ENCODE data around the gene CAMTA1. TPM values are rescaled to one million over a fixed set of nuclear protein-coding genes. Genes with fewer than 3 reads are reported as not detected.
"Not testable (repeated sequence)": the region's sequence is repeated elsewhere in the genome, so short reads cannot be mapped to it uniquely, and the experiment has no call there.

The CAMTA1 gene
- total RNA-seq, 1 donor = 71.6 TPM

DNA sequence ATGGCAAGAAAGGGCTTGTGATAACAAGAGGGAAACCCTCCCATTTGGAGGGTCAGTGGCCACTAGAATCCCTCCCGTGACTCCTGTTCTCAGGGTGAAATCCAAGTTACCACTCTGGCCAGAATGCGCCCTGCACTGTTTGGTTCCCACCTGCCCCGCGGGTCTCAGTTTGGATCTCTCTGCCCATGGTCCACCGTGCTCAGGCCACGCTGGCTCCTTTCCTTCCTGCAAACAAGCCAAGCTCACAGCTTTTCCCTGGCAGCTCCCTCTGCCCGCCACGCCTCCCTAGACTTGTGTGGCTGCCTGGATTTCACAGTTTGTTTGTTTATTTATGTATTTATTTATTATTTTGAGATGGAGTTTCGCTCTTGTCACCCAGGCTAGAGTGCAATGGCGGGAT, 806.3 kb downstream of the CAMTA1 start:
- Histone ChIP-seq H3K4me3 (ENCODE audit: low read length) (no peak overlapping the region), H3K27me3 (ENCODE audit: insufficient read depth, low read length) (no peaks in the 10 kb centered on the region)

DNA sequence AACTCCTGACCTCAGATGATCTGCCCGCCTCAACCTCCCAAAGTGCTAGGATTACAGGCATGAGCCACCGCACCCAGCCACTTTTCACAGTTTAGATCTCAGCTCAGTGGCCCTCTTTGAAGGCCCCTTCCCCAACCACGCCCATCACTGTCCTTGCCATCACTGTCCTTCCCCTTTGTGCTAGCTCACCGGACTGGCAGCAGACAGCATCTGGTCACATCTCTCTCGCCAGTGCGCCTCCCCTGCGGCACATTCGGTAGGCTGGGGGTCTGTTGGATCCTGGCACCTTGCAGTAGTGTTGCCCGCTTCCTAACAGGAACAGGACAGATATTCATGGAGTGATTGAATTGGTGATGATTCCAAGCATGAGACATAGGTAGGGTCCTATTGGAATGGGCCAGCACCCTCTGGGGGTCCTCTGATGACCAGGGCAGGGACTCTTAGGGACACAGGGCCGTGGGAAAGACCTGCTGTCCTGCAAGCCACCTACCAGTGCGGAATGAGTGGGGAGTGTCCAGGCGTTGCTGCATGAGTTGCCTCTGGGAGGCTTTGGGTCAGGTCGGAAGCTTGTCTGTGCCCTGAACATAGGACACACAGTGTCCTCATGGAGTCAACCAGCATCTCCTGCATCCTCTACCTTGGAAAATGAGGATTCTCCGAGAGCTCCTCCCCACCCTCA, 807.0 kb downstream of the CAMTA1 start:
- H3K27me3 ChIP-seq (ENCODE audit: insufficient read depth, low read length) = no peaks in the 10 kb centered on the region
- no peak overlapping the region for H3K4me3 ChIP-seq (ENCODE audit: low read length)
- H3K9me3 ChIP-seq (ENCODE audit: low read depth, low read length) = no peaks in the 10 kb centered on the region
- H3K4me1 ChIP-seq (ENCODE audit: insufficient read depth, low read length) = no peaks in the 10 kb centered on the region

More for the DNA sequence above, 806.3 kb downstream of the CAMTA1 start:
- no peaks in the 10 kb centered on the region for H3K4me1 ChIP-seq (ENCODE audit: insufficient read depth, low read length)
- no peaks in the 10 kb centered on the region for H3K9me3 ChIP-seq (ENCODE audit: low read depth, low read length)

DNA sequence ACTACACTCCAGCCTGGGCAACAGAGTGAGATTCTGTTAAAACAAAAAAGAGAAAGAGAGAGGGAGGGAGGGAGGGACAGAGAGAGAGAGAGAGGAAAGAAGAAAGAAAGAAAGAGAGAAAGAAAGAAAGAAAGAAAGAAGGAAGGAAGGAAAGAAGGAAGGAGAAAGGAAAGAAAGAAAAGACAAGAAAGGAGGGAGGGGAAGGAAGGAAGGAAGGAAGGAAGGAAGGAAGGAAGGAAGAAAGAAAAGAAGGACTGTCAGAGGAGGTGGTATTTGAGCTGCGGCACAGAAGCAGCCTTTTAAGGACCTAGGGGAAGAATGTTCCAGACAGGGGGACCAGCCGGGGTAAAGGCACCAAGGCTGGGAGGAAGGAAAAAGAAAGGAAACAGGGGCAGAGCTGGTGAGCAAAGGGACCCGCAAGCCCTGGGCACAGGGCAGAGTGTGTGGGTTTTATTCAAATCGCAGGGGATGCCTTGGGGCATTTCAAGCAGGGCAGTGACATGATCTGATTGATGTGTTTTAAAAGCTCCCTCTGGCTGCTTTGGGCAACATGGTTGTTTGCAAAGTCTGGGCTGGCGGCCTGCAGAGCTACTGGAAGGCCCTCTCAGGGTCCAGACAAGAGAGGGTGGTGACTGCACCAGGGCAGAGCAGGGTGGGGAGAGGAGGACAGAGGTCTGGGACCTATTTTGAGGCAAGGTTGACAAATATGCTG, 808.9 kb downstream of the CAMTA1 start:
- Histone ChIP-seq H3K9me3 (ENCODE audit: low read depth, low read length) (no peaks in the 10 kb centered on the region), H3K27me3 (ENCODE audit: insufficient read depth, low read length) (no peaks in the 10 kb centered on the region), H3K4me1 (ENCODE audit: insufficient read depth, low read length) (no peaks in the 10 kb centered on the region), H3K4me3 (ENCODE audit: low read length) (no peak overlapping the region)

DNA sequence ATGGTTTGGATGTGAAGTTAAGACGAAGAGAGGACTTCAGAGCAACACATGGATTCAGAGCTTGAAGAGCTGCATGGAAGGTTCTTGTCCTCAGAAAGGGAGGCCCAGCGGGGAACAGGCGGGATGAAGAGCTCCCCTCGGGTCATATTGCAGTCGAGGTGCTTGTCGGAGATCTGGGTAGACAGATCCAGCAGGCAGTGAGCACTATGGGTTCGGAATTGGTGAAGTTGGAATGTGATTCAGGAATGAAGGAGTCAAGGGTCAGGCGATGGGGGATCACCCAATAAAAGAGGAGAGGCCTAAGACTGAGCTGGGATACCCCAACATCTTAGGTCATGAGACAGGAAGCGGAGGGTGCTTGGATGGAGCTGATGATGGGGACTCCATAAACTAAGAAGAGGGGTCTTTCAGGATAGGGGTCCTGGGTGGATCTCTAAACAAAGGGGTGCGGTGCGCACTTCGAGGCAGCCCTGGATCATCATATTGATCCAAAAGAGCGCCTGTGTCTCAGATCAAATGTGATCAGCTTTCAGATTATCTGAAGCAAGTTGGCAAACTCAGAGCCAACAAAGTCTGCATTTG, 809.6 kb downstream of the CAMTA1 start:
- Histone ChIP-seq H3K27me3 (ENCODE audit: insufficient read depth, low read length) (no peaks in the 10 kb centered on the region), H3K4me1 (ENCODE audit: insufficient read depth, low read length) (no peaks in the 10 kb centered on the region), H3K4me3 (ENCODE audit: low read length) (no peak overlapping the region), H3K9me3 (ENCODE audit: low read depth, low read length) (no peaks in the 10 kb centered on the region)

DNA sequence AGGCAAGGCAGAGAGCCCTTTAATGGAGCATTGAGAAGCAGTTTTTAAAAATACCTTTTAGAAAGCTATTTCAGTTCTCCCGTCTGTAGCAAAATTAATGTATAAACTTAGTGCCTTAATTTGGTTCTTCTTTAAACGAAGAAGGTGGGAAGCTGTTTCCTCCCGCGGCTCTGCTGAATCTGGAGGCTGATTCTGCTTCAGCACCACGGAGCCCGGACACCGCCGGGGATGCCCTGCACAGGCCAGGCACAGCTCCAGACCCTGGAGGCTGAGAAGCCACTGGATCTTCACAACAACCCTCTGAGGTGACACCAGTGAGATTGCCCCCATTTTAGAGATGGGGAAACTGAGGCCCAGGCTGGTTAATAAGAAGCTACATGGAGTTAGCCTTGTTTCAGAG, 810.1 kb downstream of the CAMTA1 start:
- no peaks in the 10 kb centered on the region for H3K27me3 ChIP-seq (ENCODE audit: insufficient read depth, low read length)
- H3K4me3 ChIP-seq (ENCODE audit: low read length) = no peak overlapping the region
- H3K9me3 ChIP-seq (ENCODE audit: low read depth, low read length) = no peaks in the 10 kb centered on the region
- no peaks in the 10 kb centered on the region for H3K4me1 ChIP-seq (ENCODE audit: insufficient read depth, low read length)

DNA sequence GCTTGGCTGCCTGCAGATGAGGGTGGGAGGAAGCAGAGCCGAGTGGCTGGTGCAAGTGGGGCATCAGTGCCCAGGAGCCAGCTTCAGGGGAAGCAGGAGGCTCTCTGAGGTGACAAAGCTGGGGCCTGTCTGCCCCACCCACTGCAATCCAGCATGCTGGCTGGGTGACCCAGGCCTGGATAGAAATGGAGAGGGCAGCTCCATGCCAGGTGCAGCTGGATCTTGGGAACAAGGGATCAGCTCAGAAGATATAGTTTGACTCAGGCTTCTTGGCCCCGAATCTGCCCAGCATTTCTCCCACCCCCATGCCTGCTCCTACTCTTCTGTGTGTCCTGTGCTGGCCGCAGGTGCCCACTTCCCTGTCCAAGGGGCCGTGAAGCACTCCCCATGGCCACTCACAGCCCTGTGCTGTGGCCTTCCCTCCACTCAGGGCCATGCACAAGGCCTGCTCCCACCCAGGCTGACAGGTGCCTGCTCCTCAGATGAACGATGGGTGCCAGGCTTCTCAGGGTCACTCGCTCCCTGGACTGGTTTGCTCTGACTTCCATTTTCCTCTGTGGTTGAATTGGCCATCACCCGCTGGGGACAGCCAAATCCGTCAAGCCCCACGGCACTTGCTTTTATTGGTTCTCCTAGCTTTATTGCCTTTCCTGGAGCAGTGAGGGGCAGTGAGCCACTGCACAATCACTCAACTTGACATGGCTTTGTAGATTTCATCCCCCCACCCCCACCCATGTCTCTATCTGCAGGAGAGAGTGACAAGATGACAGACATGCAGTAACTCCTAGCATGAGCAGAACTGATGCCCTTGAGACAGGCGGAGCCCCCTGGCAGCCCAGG, 811.1 kb downstream of the CAMTA1 start:
- Histone ChIP-seq H3K4me3 (ENCODE audit: low read length) (no peak overlapping the region), H3K4me1 (ENCODE audit: insufficient read depth, low read length) (no peaks in the 10 kb centered on the region), H3K27me3 (ENCODE audit: insufficient read depth, low read length) (no peaks in the 10 kb centered on the region), H3K9me3 (ENCODE audit: low read depth, low read length) (no peaks in the 10 kb centered on the region)

DNA sequence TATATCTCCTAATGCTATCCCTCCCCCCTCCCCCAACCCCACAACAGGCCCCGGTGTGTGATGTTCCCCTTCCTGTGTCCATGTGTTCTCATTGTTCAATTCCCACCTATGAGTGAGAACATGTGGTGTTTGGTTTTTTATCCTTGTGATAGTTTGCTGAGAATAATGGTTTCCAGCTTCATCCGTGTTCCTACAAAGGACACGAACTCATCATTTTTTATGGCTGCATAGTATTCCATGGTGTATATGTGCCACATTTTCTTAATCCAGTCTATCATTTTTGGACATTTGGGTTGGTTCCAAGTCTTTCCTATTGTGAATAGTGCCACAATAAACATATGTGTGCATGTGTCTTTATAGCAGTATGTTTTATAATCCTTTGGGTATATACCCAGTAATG, 812.8 kb downstream of the CAMTA1 start:
- not testable (repeated sequence) for H3K4me1 ChIP-seq (ENCODE audit: insufficient read depth, low read length); H3K9me3 ChIP-seq (ENCODE audit: low read depth, low read length); H3K4me3 ChIP-seq (ENCODE audit: low read length); H3K27me3 ChIP-seq (ENCODE audit: insufficient read depth, low read length)

DNA sequence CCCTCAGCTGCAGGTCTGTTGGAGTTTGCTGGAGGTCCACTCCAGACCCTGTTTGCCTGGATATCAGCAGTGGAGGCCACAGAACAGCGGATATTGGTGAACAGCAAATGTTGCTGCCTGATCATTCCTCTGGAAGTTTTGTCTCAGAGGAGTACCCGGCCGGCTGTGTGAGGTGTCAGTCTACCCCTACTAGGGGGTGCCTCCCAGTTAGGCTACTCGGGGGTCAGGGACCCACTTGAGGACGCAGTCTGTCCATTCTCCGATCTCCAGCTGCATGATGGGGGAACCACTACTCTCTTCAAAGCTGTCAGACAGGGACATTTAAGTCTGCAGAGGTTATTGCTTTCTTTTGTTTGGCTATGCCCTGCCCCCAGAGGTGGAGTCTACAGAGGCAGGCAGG, 819.7 kb downstream of the CAMTA1 start:
- not testable (repeated sequence) for H3K4me1 ChIP-seq (ENCODE audit: insufficient read depth, low read length); H3K9me3 ChIP-seq (ENCODE audit: low read depth, low read length); H3K4me3 ChIP-seq (ENCODE audit: low read length); H3K27me3 ChIP-seq (ENCODE audit: insufficient read depth, low read length)

DNA sequence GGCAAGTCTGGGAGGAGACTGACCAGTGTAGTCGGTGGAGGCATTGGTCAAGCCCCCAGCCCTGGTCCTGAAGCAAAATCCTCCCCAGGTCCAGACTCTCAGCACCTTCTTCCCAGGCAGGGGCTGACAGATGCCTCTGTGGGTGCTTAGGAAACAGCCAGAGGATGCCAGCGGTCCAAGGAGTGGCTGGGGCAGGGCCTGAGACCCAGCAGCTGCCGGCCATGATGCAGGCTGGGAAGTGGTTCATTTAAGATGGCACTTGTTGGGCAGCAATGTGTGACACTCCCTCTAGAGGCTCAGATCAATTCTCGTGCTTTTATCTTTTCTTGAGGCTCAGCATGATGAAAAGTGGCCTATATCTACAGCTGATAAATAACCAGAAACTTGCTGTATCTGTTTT, 820.8 kb downstream of the CAMTA1 start:
- Histone ChIP-seq H3K27me3 (ENCODE audit: insufficient read depth, low read length) (no peaks in the 10 kb centered on the region), H3K4me1 (ENCODE audit: insufficient read depth, low read length) (no peaks in the 10 kb centered on the region), H3K4me3 (ENCODE audit: low read length) (no peak overlapping the region), H3K9me3 (ENCODE audit: low read depth, low read length) (no peaks in the 10 kb centered on the region)

DNA sequence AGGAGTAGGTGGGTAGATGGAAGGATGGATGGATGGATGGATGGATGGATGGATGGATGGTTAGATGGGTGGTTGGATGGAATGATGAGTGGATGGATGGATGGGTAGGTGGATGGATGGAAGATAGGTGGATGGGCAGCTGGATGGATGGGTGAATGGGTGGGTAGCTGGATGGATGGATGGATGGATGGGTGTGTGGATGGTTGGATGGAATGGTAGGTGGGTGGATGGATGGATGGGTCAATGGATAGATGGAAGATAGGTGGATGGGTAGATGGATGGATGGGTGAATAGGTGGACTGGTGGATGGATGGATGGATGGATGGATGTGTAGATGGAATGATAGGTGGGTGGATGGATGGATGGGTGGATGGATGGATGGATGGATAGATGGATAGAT, 821.8 kb downstream of the CAMTA1 start:
- Histone ChIP-seq H3K4me1 (ENCODE audit: insufficient read depth, low read length) (no peaks in the 10 kb centered on the region), H3K4me3 (ENCODE audit: low read length) (no peak overlapping the region), H3K27me3 (ENCODE audit: insufficient read depth, low read length) (no peaks in the 10 kb centered on the region), H3K9me3 (ENCODE audit: low read depth, low read length) (no peaks in the 10 kb centered on the region)

DNA sequence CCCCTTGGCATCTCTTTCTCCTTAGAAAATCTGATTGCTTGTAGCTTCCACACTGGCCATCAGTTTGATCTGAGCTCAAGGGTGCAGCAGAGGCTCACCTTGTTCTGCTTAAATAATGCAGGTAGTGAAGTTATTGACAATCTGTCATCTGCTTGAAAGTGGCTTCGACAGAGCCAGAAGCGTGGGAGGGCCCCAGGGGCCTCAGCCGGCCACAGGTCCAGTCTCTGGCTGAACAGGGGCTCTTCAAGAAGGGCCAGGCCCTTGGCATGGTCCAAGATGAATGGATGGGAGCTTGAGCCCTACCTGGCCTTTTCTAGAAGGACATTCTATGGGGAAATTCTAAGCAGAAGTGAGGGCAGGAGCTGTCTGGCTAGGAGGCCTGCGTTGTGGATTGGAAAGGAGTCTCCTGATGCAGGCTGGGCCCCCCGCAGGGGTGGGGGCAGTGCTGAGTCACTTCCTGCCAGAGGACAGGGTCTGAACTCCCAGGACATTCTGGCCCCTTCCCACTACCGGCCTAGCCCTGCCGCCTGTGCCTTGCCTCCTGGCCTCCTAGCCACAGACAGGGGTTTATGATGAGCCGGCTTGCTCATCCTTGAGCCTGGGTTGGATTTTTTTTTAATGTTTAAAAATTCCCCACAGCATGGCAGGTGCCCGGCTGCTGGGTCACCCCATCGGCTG, 823.5 kb downstream of the CAMTA1 start:
- Histone ChIP-seq H3K27me3 (ENCODE audit: insufficient read depth, low read length) (no peaks in the 10 kb centered on the region), H3K4me1 (ENCODE audit: insufficient read depth, low read length) (no peaks in the 10 kb centered on the region), H3K9me3 (ENCODE audit: low read depth, low read length) (no peaks in the 10 kb centered on the region), H3K4me3 (ENCODE audit: low read length) (no peak overlapping the region)

DNA sequence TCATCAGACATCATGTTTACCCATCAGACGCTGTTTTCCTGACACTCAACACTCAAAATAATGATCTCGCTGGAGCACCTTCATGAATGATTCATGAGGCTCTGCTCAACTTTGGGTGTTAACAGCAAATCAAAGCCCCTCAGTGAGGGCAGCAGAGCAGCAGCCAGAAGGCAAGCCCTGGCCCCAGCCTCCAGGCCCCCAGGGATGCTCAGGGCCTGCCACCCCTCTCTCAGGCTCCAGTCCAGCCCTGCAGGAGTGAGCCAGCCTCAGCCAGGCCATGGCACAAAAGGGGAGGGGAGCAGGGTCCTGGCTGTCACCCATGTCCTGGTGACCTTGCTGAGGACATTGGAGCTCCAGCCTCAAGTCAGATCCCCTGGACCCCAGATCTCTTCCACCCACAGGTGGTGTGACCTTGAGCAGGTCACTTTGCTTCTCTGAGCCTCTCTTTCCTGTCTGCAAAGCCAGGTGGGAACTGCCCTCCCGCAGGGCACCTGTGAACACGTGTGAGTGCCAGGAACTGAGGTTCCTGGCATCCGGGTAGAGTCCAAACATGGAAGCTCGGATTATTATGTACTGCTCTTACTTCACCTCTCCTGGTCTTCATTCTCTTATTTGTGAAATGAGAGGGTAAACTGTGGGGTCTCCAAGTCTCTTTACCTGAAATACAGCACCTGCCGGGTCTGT, 824.2 kb downstream of the CAMTA1 start:
- no peaks in the 10 kb centered on the region for H3K4me1 ChIP-seq (ENCODE audit: insufficient read depth, low read length)
- no peaks in the 10 kb centered on the region for H3K9me3 ChIP-seq (ENCODE audit: low read depth, low read length)
- no peak overlapping the region for H3K4me3 ChIP-seq (ENCODE audit: low read length)
- H3K27me3 ChIP-seq (ENCODE audit: insufficient read depth, low read length) = no peaks in the 10 kb centered on the region

DNA sequence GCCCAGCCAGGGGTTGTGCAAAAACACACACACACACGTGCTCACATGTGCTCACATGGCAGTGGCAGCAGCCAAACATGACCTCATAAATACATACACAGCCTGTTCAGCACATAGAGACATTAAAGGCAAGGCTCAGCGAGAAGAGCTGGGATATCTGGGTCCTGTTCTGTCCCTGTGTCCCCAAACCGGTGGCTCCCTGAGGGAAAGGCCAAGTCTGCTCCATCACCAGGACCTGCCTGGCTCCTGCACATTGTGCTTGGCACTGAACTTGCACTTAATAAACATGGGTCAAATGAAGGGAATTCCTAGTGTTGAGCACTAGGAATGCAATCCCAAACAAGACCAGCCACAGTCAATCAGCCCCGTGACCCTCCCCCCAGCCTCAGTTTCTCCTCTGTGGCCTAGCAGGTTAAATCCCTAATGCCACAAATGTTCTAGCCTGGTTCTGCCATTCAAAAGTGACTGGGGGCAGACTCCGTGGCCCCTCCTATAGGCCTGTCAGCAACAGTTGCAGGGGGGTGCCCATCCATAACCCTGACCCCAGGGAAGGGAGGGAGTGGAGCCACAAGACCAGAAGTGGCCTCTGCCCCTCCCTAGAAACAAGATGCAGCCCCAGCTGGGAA, 825.0 kb downstream of the CAMTA1 start:
- Histone ChIP-seq H3K4me1 (ENCODE audit: insufficient read depth, low read length) (no peaks in the 10 kb centered on the region), H3K27me3 (ENCODE audit: insufficient read depth, low read length) (no peaks in the 10 kb centered on the region), H3K9me3 (ENCODE audit: low read depth, low read length) (no peaks in the 10 kb centered on the region), H3K4me3 (ENCODE audit: low read length) (no peak overlapping the region)

DNA sequence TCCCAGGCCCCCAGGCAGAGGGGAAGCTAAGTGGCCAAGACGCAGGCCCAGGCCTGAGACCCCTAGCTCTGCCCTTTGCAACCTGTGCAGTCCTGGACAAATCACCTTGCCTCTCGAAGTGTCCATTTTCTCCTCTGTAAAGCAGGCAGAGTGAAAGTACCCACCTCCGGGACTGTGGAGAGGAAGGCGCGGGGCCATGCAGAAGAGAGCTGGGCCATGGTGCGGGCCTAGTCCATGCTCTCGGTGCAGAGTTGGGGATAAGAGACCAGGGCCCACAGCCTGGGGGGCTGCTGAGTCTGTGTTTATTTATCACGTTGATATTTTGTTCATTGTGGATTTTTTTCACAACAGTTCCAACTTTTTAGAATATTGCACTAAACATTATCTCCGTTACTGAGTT, 825.7 kb downstream of the CAMTA1 start:
- Histone ChIP-seq H3K9me3 (ENCODE audit: low read depth, low read length) (no peaks in the 10 kb centered on the region), H3K27me3 (ENCODE audit: insufficient read depth, low read length) (no peaks in the 10 kb centered on the region), H3K4me1 (ENCODE audit: insufficient read depth, low read length) (no peaks in the 10 kb centered on the region), H3K4me3 (ENCODE audit: low read length) (no peak overlapping the region)
